H1 (cell line): ENCODE data around the gene CD69. TPM values are rescaled to one million over a fixed set of nuclear protein-coding genes. Genes with fewer than 3 reads are reported as not detected.

Experiments
- CBX8 ChIP-seq: fragments of 300-800, 300-1000 bp; sonication (generic); IDR thresholded peaks from 2 replicates; pipeline ENCODE4 v1.7.1; 2016; ENCODE audit warnings: low read depth, low read length, borderline replicate concordance
- EGR1 ChIP-seq: IDR thresholded peaks from 2 replicates; pipeline ENCODE4 v1.6.1; 2011; ENCODE audit warnings: low read depth, low read length, borderline replicate concordance
- SP4 ChIP-seq: IDR thresholded peaks from 2 replicates; pipeline ENCODE4 v1.6.1; 2012; ENCODE audit warnings: low read length, inconsistent platforms
- TAF1 ChIP-seq: IDR thresholded peaks from 2 replicates; pipeline ENCODE4 v1.6.1; 2011; ENCODE audit warnings: mild to moderate bottlenecking, low read depth, low read length
- polyA plus RNA-seq, 7 experiments: library from polyadenylated mRNA; depleted of rRNA in 3 of 7; stranded (reverse) in 5 of 7; unstranded in 2 of 7; fragments of >200 nt in 5 of 7; fragments of 200-250 nt in 2 of 7; gene quantifications; 1 replicate in 5 of 7; 2 replicates in 1 of 7; 4 replicates in 1 of 7; pipeline versions ENCODE4 v1.2.1 to v1.2.3, GENCODE V29; 2011 to 2013; ENCODE audit warnings: missing spikeins in 2 of 7, mixed read lengths in 2 of 7
- total RNA-seq: library from RNA; stranded (reverse); fragmentation: NEBNext Ultra II Directional; extraction: Animal tissue kit (Norgen Biotek cat#: 25700); gene quantifications from 2 replicates; pipeline ENCODE4 v1.2.1, GENCODE V29; 2021
- TF ChIP-seq, protein P1 (sequence below): fragments of 300-600 bp; sonication (generic); IDR thresholded peaks from 2 replicates; pipeline ENCODE4 v1.7.1; 2012; ENCODE audit warnings: low read length, moderate library complexity, mild to moderate bottlenecking, inconsistent platforms; ENCODE audit not compliant: insufficient replicate concordance

The CD69 gene
- total and polyA plus RNA-seq, 2 of the 8 experiments (the other 6 are each of a cell fraction or from before 2014, with no cell fraction given), result not detected

DNA sequence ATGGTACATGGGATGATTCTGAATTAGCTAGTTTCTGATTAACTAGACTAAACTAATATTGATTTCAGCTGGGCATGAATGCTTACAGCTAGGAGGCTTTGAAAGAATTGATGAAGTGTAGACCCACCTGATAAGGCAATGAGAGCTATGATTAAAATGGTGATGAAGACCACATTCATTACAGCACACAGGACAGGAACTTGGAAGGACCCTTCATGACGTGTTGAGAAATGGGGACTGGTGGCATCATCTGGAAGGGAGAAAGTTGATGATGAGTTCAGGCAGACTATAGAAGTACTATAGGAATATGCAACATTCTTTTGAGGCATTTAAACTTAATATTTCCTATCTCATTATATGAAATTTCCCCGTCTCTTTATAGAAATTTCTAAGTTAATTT, 4.5 kb downstream of the CD69 start (continued):
- TF ChIP-seq, protein P1, sequence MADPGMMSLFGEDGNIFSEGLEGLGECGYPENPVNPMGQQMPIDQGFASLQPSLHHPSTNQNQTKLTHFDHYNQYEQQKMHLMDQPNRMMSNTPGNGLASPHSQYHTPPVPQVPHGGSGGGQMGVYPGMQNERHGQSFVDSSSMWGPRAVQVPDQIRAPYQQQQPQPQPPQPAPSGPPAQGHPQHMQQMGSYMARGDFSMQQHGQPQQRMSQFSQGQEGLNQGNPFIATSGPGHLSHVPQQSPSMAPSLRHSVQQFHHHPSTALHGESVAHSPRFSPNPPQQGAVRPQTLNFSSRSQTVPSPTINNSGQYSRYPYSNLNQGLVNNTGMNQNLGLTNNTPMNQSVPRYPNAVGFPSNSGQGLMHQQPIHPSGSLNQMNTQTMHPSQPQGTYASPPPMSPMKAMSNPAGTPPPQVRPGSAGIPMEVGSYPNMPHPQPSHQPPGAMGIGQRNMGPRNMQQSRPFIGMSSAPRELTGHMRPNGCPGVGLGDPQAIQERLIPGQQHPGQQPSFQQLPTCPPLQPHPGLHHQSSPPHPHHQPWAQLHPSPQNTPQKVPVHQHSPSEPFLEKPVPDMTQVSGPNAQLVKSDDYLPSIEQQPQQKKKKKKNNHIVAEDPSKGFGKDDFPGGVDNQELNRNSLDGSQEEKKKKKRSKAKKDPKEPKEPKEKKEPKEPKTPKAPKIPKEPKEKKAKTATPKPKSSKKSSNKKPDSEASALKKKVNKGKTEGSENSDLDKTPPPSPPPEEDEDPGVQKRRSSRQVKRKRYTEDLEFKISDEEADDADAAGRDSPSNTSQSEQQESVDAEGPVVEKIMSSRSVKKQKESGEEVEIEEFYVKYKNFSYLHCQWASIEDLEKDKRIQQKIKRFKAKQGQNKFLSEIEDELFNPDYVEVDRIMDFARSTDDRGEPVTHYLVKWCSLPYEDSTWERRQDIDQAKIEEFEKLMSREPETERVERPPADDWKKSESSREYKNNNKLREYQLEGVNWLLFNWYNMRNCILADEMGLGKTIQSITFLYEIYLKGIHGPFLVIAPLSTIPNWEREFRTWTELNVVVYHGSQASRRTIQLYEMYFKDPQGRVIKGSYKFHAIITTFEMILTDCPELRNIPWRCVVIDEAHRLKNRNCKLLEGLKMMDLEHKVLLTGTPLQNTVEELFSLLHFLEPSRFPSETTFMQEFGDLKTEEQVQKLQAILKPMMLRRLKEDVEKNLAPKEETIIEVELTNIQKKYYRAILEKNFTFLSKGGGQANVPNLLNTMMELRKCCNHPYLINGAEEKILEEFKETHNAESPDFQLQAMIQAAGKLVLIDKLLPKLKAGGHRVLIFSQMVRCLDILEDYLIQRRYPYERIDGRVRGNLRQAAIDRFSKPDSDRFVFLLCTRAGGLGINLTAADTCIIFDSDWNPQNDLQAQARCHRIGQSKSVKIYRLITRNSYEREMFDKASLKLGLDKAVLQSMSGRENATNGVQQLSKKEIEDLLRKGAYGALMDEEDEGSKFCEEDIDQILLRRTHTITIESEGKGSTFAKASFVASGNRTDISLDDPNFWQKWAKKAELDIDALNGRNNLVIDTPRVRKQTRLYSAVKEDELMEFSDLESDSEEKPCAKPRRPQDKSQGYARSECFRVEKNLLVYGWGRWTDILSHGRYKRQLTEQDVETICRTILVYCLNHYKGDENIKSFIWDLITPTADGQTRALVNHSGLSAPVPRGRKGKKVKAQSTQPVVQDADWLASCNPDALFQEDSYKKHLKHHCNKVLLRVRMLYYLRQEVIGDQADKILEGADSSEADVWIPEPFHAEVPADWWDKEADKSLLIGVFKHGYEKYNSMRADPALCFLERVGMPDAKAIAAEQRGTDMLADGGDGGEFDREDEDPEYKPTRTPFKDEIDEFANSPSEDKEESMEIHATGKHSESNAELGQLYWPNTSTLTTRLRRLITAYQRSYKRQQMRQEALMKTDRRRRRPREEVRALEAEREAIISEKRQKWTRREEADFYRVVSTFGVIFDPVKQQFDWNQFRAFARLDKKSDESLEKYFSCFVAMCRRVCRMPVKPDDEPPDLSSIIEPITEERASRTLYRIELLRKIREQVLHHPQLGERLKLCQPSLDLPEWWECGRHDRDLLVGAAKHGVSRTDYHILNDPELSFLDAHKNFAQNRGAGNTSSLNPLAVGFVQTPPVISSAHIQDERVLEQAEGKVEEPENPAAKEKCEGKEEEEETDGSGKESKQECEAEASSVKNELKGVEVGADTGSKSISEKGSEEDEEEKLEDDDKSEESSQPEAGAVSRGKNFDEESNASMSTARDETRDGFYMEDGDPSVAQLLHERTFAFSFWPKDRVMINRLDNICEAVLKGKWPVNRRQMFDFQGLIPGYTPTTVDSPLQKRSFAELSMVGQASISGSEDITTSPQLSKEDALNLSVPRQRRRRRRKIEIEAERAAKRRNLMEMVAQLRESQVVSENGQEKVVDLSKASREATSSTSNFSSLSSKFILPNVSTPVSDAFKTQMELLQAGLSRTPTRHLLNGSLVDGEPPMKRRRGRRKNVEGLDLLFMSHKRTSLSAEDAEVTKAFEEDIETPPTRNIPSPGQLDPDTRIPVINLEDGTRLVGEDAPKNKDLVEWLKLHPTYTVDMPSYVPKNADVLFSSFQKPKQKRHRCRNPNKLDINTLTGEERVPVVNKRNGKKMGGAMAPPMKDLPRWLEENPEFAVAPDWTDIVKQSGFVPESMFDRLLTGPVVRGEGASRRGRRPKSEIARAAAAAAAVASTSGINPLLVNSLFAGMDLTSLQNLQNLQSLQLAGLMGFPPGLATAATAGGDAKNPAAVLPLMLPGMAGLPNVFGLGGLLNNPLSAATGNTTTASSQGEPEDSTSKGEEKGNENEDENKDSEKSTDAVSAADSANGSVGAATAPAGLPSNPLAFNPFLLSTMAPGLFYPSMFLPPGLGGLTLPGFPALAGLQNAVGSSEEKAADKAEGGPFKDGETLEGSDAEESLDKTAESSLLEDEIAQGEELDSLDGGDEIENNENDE, result no peak
- TF ChIP-seq SP4 (no peak), EGR1 (no peak), CBX8 (no peak), TAF1 (no peak)
- TF ChIP-seq, all 59 proteins: peak for 0
